ENCODE data around the gene ATAD5.
"Not testable (repeated sequence)": the region's sequence is repeated elsewhere in the genome, so short reads cannot be mapped to it uniquely, and the experiment has no call there.

The ATAD5 gene

GRCh38 chr17:30824356-30825145, 7.2 kb upstream of the ATAD5 start, which contains the start of gene CRLF3:
CRLF3 (minus strand) TSS chr17:30824692; CDS start chr17:30824651, 41 bp downstream.
- no peak for FAIRE-seq

GRCh38 chr17:30827082-30827481, 4.7 kb upstream of the ATAD5 start:
- FAIRE-seq: no peak

- FAIRE-seq: no peak
Observed at GRCh38 chr17:30829022-30829421, 2.7 kb upstream of the ATAD5 start.

GRCh38 chr17:30831257-30831656, 509 bp upstream of the ATAD5 start:
- FAIRE-seq: no peak

GRCh38 chr17:30832438-30833124, 815 bp downstream of the ATAD5 start:
- no peak for FAIRE-seq

- FAIRE-seq: no peak
Observed at GRCh38 chr17:30838202-30838807, 6.5 kb downstream of the ATAD5 start.

GRCh38 chr17:30840771-30841170, 9.0 kb downstream of the ATAD5 start:
- no peak for FAIRE-seq

GRCh38 chr17:30848021-30848420, 16.3 kb downstream of the ATAD5 start:
- FAIRE-seq: no peak

- peak; percentile 87 for FAIRE-seq
Observed at GRCh38 chr17:30854146-30854545, 22.4 kb downstream of the ATAD5 start.

- FAIRE-seq: no peak
Observed at GRCh38 chr17:30858556-30859250, 26.9 kb downstream of the ATAD5 start.

GRCh38 chr17:30864636-30865035, 32.9 kb downstream of the ATAD5 start:
- FAIRE-seq: no peak

- no peak for FAIRE-seq
Observed at GRCh38 chr17:30869005-30869404, 37.2 kb downstream of the ATAD5 start.

- FAIRE-seq: no peak
Observed at GRCh38 chr17:30886187-30886586, 54.4 kb downstream of the ATAD5 start.

GRCh38 chr17:30894236-30894635, 62.5 kb downstream of the ATAD5 start:
- no peak for FAIRE-seq

- no peak for FAIRE-seq
Observed at GRCh38 chr17:30897311-30897710, 65.5 kb downstream of the ATAD5 start.

- no peak for FAIRE-seq
Observed at GRCh38 chr17:30905742-30906100, 74.0 kb downstream of the ATAD5 start.

- no peak for FAIRE-seq
Observed at GRCh38 chr17:30906101-30906911, 74.5 kb downstream of the ATAD5 start, which contains the start of gene TEFM. TEFM (minus strand) TSS chr17:30906238; CDS start chr17:30906198, 40 bp downstream.

- no peak for FAIRE-seq
Observed at GRCh38 chr17:30908717-30909420, 77.1 kb downstream of the ATAD5 start.

- FAIRE-seq: not testable (repeated sequence)
Observed at GRCh38 chr17:30910151-30910550, 78.4 kb downstream of the ATAD5 start.

GRCh38 chr17:30913955-30914354, 82.2 kb downstream of the ATAD5 start:
- FAIRE-seq: no peak

GRCh38 chr17:30915833-30916611, 84.3 kb downstream of the ATAD5 start:
- no peak for FAIRE-seq

Data from colon (tissue), 2 donors.